B cell (primary cell): ENCODE data around the gene CCDC137.

Experiments
- EZH2 ChIP-seq: IDR thresholded peaks from 2 replicates; pipeline ENCODE4 v1.6.1; 2012; ENCODE audit warnings: borderline replicate concordance, low read depth, mild to moderate bottlenecking, moderate library complexity, low read length; ENCODE audit not compliant: insufficient read depth, poor library complexity, severe bottlenecking
- TF ChIP-seq, protein P1 (sequence below): fragments of 200-600 bp; IDR thresholded peaks from one replicate; pipeline ENCODE4 v1.8.0; 2022; ENCODE audit warnings: antibody characterized with exemption, mild to moderate bottlenecking

DNA sequence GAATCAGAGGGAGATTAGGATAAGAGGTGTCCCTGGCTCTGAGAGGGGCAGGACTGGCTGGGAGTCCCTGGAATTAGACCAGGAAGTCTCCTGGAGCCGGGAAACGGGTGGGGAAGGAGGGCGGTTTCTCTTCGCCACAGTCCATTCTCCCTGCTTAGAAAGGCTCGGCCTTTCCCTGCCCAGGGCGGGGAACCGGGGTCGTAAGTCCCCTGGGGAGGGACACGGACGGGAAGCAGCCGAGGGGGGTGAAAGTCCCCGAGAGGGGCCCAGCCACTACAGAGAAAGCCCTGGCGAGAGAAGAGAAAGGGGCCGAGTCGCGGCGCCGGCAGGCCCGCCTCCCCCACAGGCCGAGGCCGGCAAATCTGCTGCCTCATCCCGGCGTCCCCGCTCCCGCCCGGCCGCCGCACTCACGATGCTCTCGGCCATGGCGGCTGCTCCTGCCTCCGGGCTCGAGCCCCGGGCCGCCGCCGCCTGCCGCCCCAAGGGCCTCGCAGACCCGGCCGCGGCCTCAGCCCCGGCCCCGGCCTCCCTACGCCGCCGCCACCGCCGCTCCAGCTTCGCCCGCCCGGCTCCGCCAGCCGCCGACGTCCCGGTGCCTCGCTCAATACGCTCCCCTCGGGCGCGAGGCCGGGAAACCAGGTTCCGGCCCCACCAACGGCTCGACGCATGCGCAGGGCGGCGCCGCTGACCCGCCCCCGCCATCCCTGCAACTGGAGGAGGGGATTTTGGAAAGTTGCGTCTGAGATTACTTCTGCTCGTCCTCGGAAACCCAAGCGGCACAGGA, 29.8 kb upstream of the CCDC137 start, which contains the start of the genes NPLOC4 and TSPAN10:
- TF ChIP-seq, protein P1, sequence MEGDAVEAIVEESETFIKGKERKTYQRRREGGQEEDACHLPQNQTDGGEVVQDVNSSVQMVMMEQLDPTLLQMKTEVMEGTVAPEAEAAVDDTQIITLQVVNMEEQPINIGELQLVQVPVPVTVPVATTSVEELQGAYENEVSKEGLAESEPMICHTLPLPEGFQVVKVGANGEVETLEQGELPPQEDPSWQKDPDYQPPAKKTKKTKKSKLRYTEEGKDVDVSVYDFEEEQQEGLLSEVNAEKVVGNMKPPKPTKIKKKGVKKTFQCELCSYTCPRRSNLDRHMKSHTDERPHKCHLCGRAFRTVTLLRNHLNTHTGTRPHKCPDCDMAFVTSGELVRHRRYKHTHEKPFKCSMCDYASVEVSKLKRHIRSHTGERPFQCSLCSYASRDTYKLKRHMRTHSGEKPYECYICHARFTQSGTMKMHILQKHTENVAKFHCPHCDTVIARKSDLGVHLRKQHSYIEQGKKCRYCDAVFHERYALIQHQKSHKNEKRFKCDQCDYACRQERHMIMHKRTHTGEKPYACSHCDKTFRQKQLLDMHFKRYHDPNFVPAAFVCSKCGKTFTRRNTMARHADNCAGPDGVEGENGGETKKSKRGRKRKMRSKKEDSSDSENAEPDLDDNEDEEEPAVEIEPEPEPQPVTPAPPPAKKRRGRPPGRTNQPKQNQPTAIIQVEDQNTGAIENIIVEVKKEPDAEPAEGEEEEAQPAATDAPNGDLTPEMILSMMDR, result no peak
- no peak for TF ChIP-seq EZH2
